Measurements from ENCODE around the gene PON1. TPM values are rescaled to one million over a fixed set of nuclear protein-coding genes. Genes with fewer than 3 reads are reported as not detected.

The PON1 gene
- total and polyA plus RNA-seq, 2 of the 8 experiments (the other 6 are each of a cell fraction or from before 2014, with no cell fraction given), result not detected

GRCh38 chr7:95323410-95324129, 762 bp downstream of the PON1 start:
- no peak overlapping the region for H3K4me3 ChIP-seq (ENCODE audit: extremely low read depth in 1 of 4, insufficient read depth in 2 of 4, low read depth in 3 of 4, low read length in 4 of 4)

More at GRCh38 chr7:95323410-95324129, 762 bp downstream of the PON1 start:
- no peaks in the 10 kb centered on the region for H3K23me2 ChIP-seq (ENCODE audit: low read depth, low read length)
- DNase-seq (ENCODE audit: low read depth in 1 of 2, low spot score in 2 of 2) (no peak), FAIRE-seq (no peak)
- H3K4me1 ChIP-seq (replicated peaks in 1 of 4; ENCODE audit: control insufficient read depth in 3 of 4, insufficient read depth in 4 of 4, low read length in 3 of 4), result peaks cover 0 to 7% (median under 1%) of the 10 kb centered on the region in 4 experiments; a peak in 2 of 7 replicates
- no peak overlapping the region for H3K27ac ChIP-seq (ENCODE audit: low read depth, low read length)
- no peaks in the 10 kb centered on the region for H3K79me1 ChIP-seq (ENCODE audit: low read depth, low read length)
- no peak for TF ChIP-seq BRCA1 (IDR thresholded peaks at IDR 0.05; ENCODE audit: low read depth, low read length)
- no peak for TF ChIP-seq TAF1 (IDR thresholded peaks at IDR 0.05; ENCODE audit: low read depth, low read length)
- TF ChIP-seq ASH2L (IDR thresholded peaks at IDR 0.05; ENCODE audit: low read length), result no peak
- no peak for TF ChIP-seq E2F6 (IDR thresholded peaks at IDR 0.05)
- TF ChIP-seq KDM4A (IDR thresholded peaks at IDR 0.05; ENCODE audit: low read depth, low read length, severe bottlenecking), result no peak
- no peak for TF ChIP-seq BACH1 (IDR thresholded peaks at IDR 0.05; ENCODE audit: low read length)
- no peak for TF ChIP-seq FOSL1 (IDR thresholded peaks at IDR 0.05; ENCODE audit: insufficient read depth, low read depth, low read length)
- no peak overlapping the region for H2BK20ac ChIP-seq (ENCODE audit: low read length)
- H2AK5ac ChIP-seq (ENCODE audit: low read depth, low read length), result no peak overlapping the region
- ChIA-PET POLR2A (ENCODE audit: partially characterized antibody) (no interaction called here), CTCF (ENCODE audit: partially characterized antibody) (interaction anchor here (0.8 to 1.1 kb wide), 4 partner anchors 50 to 462 kb away, joined by 3 to 6 read pairs (median 4); no protein-coding TSS in a partner anchor)
- H3K4ac ChIP-seq (replicated peaks; ENCODE audit: insufficient read length, low read depth, low read length), result no peak overlapping the region
- H3K56ac ChIP-seq (replicated peaks; ENCODE audit: insufficient read length, low read depth, low read length), result no peak overlapping the region
- H3K4me2 ChIP-seq (ENCODE audit: insufficient read depth in 1 of 2, low read depth in 2 of 2, low read length in 2 of 2), result peak overlapping the region in 1 of 2 experiments; percentile 78; a peak in 1 of 4 replicates
- no peaks in the 10 kb centered on the region for H3K79me2 ChIP-seq (ENCODE audit: control insufficient read depth in 1 of 2, insufficient read depth in 2 of 2, low read length in 2 of 2)
- no peaks in the 10 kb centered on the region for H4K20me1 ChIP-seq (replicated peaks in 1 of 2; ENCODE audit: control insufficient read depth in 1 of 2, insufficient read depth in 2 of 2, low read length in 2 of 2)
- H2BK5ac ChIP-seq (ENCODE audit: low read depth, low read length), result no peak overlapping the region
- no peaks in the 10 kb centered on the region; a peak in 1 of 7 replicates for H3K27me3 ChIP-seq (replicated peaks in 1 of 4; ENCODE audit: control insufficient read depth in 3 of 4, extremely low read depth in 1 of 4, insufficient read depth in 3 of 4, low read length in 3 of 4)
- H4K91ac ChIP-seq (replicated peaks; ENCODE audit: insufficient read length, low read length), result no peak overlapping the region
- WGBS, 2 experiments (ENCODE audit: extremely low coverage in 1 of 2, insufficient coverage in 1 of 2, insufficient read length in 1 of 2, insufficient replicate concordance in 2 of 2, low coverage in 1 of 2, low lambda C conversion rate in 2 of 2, missing lambda C conversion rate in 1 of 2), result 97% methylated on average over 9 of the region's 9 CpGs; no CpG with 5 or more reads in 1 of the 2 experiments
- no peaks in the 10 kb centered on the region for H3K9me3 ChIP-seq (ENCODE audit: insufficient read depth in 2 of 2, low read depth in 1 of 2, low read length in 1 of 2)
- no peak overlapping the region for H2BK12ac ChIP-seq (ENCODE audit: low read depth, low read length)
- H3K14ac ChIP-seq (ENCODE audit: insufficient read length), result no peak overlapping the region
- H2AFZ ChIP-seq (ENCODE audit: low read length), result peak overlapping the region; percentile 71; the same call in 1 of the 2 replicates
- H3K23ac ChIP-seq (ENCODE audit: insufficient read length), result no peak overlapping the region
- H3K18ac ChIP-seq (ENCODE audit: extremely low read depth, low read length), result no peak overlapping the region
- no peak overlapping the region for H3K9ac ChIP-seq (replicated peaks in 1 of 4; ENCODE audit: extremely low read depth in 1 of 4, low read depth in 3 of 4, low read length in 3 of 4)
- no peak overlapping the region for H4K5ac ChIP-seq (ENCODE audit: insufficient read length, low read depth, low read length)
- no peak overlapping the region for H4K8ac ChIP-seq (ENCODE audit: extremely low read depth, insufficient read depth, low read length)
- no peaks in the 10 kb centered on the region for H3K36me3 ChIP-seq (ENCODE audit: control insufficient read depth in 2 of 4, insufficient read depth in 4 of 4, low read length in 3 of 4)
- H2BK120ac ChIP-seq (replicated peaks; ENCODE audit: low read depth, low read length), result no peak overlapping the region
- H2BK15ac ChIP-seq (ENCODE audit: low read length), result no peak overlapping the region

All from H1 (cell line).